ENCODE results near the gene STRIP1. TPM values are rescaled to one million over a fixed set of nuclear protein-coding genes. Genes with fewer than 3 reads are reported as not detected.

The STRIP1 gene
- total and polyA plus RNA-seq, 2 donors, result 20.8 to 21.6 TPM

DNA sequence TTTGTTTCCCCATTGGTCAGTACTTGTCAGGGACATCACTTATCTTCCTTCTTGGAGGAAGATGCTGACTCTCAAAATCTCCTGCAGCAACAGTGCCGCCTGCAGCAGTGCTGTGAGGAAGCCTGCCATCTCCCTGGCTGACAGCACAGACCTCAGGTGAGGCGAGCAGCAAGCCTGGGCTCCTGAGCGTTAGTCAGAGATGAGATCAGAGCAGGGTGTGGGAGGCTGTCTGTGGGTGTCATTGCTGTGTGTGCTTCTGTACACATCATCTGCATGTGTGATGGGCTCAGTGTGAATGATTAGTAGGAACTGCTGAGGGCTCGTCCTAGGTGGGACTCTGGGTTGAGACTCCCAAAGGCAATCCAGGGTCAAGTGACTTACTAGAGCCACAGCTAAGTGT is 6.1 kb downstream of the STRIP1 start:
- no peaks in the 10 kb centered on the region for H3K27me3 ChIP-seq (ENCODE audit: control insufficient read depth in 2 of 2, insufficient read depth in 1 of 2, low read length in 1 of 2)
- no peak overlapping the region for H3K27ac ChIP-seq (ENCODE audit: low read depth in 1 of 2, low read length in 1 of 2)
- DNase-seq (ENCODE audit: low read depth in 6 of 9, low spot score in 9 of 9), result no peak
- WGBS, result 94% methylated on average over 4 of the region's 4 CpGs
- peaks cover 72 to 73% of the 10 kb centered on the region in 2 donors for H3K36me3 ChIP-seq (ENCODE audit: control insufficient read depth in 2 of 2, insufficient read depth in 2 of 2, low read length in 1 of 2)
- H3K4me1 ChIP-seq (ENCODE audit: control insufficient read depth in 2 of 2, insufficient read depth in 2 of 2, low read length in 2 of 2), result peaks cover 3 to 7% of the 10 kb centered on the region in 2 donors
- no peak overlapping the region for H3K4me3 ChIP-seq (ENCODE audit: low read length in 2 of 2)
- no peaks in the 10 kb centered on the region for H3K9me3 ChIP-seq (ENCODE audit: control insufficient read depth in 2 of 2, insufficient read depth in 1 of 2, low read length in 1 of 2)

DNA sequence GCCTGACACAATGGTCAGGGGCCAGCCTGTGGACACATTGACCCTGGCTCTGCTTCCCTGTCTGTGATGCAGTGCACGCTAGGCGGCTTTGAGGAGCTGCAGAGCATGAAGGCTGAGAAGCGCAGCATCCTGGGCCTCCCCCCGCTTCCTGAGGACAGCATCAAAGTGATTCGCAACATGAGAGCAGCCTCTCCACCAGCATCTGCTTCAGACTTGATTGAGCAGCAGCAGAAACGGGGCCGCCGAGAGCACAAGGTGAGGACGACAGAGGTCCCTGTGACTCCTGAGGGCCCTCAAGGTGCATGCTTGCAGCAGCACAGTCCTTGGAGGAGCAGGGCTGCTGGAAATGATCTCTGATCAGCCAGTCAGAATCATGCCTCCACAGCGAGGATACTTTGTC is 8.6 kb downstream of the STRIP1 start:
- DNase-seq (ENCODE audit: low read depth in 6 of 9, low spot score in 9 of 9), result no peak
- Histone ChIP-seq H3K36me3 (ENCODE audit: control insufficient read depth in 2 of 2, insufficient read depth in 2 of 2, low read length in 1 of 2) (peaks cover 88 to 94% of the 10 kb centered on the region in 2 donors), H3K4me3 (ENCODE audit: low read length in 2 of 2) (no peak overlapping the region), H3K4me1 (ENCODE audit: control insufficient read depth in 2 of 2, insufficient read depth in 2 of 2, low read length in 2 of 2) (no peaks in the 10 kb centered on the region), H3K27ac (ENCODE audit: low read depth in 1 of 2, low read length in 1 of 2) (no peak overlapping the region), H3K27me3 (ENCODE audit: control insufficient read depth in 2 of 2, insufficient read depth in 1 of 2, low read length in 1 of 2) (no peaks in the 10 kb centered on the region), H3K9me3 (ENCODE audit: control insufficient read depth in 2 of 2, insufficient read depth in 1 of 2, low read length in 1 of 2) (no peaks in the 10 kb centered on the region)
- WGBS, result 98% methylated on average over 10 of the region's 10 CpGs

DNA sequence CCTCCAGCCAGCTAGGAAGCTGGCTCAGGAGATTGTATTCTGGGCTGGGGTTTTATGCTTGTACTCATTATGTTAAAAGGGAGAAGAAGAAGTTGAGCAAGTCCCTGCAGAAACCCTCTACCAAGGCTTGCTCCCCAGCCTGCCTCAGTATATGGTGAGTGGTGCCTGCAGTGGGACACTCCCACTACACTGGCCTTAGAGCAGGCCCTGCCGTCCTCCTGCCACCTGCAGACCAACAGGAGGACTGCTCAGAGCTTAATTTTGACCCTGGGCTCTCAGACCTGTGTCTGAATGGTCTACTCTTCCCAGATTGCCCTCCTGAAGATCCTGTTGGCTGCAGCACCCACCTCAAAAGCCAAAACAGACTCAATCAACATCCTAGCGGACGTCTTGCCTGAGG is 13.0 kb downstream of the STRIP1 start:
- Histone ChIP-seq H3K4me1 (ENCODE audit: control insufficient read depth in 2 of 2, insufficient read depth in 2 of 2, low read length in 2 of 2) (no peaks in the 10 kb centered on the region), H3K27me3 (ENCODE audit: control insufficient read depth in 2 of 2, insufficient read depth in 1 of 2, low read length in 1 of 2) (no peaks in the 10 kb centered on the region), H3K36me3 (ENCODE audit: control insufficient read depth in 2 of 2, insufficient read depth in 2 of 2, low read length in 1 of 2) (peaks cover 84 to 94% of the 10 kb centered on the region in 2 donors), H3K4me3 (ENCODE audit: low read length in 2 of 2) (no peak overlapping the region), H3K9me3 (ENCODE audit: control insufficient read depth in 2 of 2, insufficient read depth in 1 of 2, low read length in 1 of 2) (no peaks in the 10 kb centered on the region), H3K27ac (ENCODE audit: low read depth in 1 of 2, low read length in 1 of 2) (no peak overlapping the region)
- DNase-seq (ENCODE audit: low read depth in 6 of 9, low spot score in 9 of 9), result no peak
- 97% methylated on average over 3 of the region's 3 CpGs for WGBS

DNA sequence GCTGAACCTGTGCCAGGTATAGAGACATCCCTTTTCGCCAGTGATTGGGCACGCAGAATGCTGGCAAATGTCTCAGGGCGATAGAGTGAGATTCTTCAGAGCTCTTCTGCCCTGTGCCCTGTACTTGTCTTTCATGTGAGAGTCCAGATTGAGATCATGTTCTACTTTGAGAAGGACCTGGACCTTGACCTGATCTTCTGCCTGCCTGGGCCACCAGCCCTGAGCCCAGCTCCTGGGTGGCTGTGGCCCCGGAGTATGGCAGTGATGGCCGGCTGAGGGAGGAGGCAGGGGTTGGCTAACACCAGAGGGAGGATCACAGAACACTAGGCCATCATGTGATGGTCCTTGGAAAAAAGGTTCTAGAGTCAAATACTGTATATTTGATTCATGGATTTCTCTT is 13.8 kb downstream of the STRIP1 start:
- WGBS, result 96% methylated on average over 5 of the region's 5 CpGs
- no peaks in the 10 kb centered on the region for H3K9me3 ChIP-seq (ENCODE audit: control insufficient read depth in 2 of 2, insufficient read depth in 1 of 2, low read length in 1 of 2)

DNA sequence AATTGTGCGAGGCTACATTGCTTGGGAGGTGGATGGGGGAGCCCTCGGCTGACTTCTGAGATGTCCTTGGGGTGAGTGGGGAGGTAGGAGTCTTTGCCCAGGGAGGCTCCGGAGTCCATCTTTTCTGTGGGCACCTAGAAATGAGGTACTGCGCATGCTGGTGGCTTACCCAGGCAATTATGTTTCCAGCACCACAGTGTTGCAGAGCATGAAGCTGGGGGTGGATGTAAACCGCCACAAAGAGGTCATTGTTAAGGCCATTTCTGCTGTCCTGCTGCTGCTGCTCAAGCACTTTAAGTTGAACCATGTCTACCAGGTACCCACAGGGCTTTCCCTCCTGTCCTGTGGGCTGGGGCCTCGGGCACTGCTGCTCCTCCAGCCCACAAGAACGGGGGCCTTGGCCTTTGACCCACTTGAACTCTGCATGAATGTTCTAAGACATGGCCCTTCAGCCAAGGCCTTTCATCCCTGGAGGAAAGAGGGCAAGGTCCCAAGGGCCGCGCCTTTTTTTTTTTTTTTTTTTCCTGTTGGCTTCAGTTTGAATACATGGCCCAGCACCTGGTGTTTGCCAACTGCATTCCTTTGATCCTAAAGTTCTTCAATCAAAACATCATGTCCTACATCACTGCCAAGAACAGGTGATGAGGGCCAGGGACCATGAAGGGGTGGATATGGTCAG is 14.6 kb downstream of the STRIP1 start:
- peaks cover 85 to 94% of the 10 kb centered on the region in 2 donors for H3K36me3 ChIP-seq (ENCODE audit: control insufficient read depth in 2 of 2, insufficient read depth in 2 of 2, low read length in 1 of 2)
- H3K4me3 ChIP-seq (ENCODE audit: low read length in 2 of 2), result no peak overlapping the region
- DNase-seq (ENCODE audit: low read depth in 6 of 9, low spot score in 9 of 9), result no peak
- no peak overlapping the region for H3K27ac ChIP-seq (ENCODE audit: low read depth in 1 of 2, low read length in 1 of 2)
- H3K27me3 ChIP-seq (ENCODE audit: control insufficient read depth in 2 of 2, insufficient read depth in 1 of 2, low read length in 1 of 2), result no peaks in the 10 kb centered on the region
- no peaks in the 10 kb centered on the region for H3K9me3 ChIP-seq (ENCODE audit: control insufficient read depth in 2 of 2, insufficient read depth in 1 of 2, low read length in 1 of 2)
- no peaks in the 10 kb centered on the region for H3K4me1 ChIP-seq (ENCODE audit: control insufficient read depth in 2 of 2, insufficient read depth in 2 of 2, low read length in 2 of 2)
- WGBS, result 95% methylated on average over 9 of the region's 9 CpGs

More for the DNA sequence above, 13.8 kb downstream of the STRIP1 start:
- Histone ChIP-seq H3K4me1 (ENCODE audit: control insufficient read depth in 2 of 2, insufficient read depth in 2 of 2, low read length in 2 of 2) (no peaks in the 10 kb centered on the region), H3K27me3 (ENCODE audit: control insufficient read depth in 2 of 2, insufficient read depth in 1 of 2, low read length in 1 of 2) (no peaks in the 10 kb centered on the region), H3K27ac (ENCODE audit: low read depth in 1 of 2, low read length in 1 of 2) (no peak overlapping the region), H3K36me3 (ENCODE audit: control insufficient read depth in 2 of 2, insufficient read depth in 2 of 2, low read length in 1 of 2) (peaks cover 85 to 94% of the 10 kb centered on the region in 2 donors), H3K4me3 (ENCODE audit: low read length in 2 of 2) (no peak overlapping the region)
- DNase-seq (ENCODE audit: low read depth in 6 of 9, low spot score in 9 of 9), result no peak

DNA sequence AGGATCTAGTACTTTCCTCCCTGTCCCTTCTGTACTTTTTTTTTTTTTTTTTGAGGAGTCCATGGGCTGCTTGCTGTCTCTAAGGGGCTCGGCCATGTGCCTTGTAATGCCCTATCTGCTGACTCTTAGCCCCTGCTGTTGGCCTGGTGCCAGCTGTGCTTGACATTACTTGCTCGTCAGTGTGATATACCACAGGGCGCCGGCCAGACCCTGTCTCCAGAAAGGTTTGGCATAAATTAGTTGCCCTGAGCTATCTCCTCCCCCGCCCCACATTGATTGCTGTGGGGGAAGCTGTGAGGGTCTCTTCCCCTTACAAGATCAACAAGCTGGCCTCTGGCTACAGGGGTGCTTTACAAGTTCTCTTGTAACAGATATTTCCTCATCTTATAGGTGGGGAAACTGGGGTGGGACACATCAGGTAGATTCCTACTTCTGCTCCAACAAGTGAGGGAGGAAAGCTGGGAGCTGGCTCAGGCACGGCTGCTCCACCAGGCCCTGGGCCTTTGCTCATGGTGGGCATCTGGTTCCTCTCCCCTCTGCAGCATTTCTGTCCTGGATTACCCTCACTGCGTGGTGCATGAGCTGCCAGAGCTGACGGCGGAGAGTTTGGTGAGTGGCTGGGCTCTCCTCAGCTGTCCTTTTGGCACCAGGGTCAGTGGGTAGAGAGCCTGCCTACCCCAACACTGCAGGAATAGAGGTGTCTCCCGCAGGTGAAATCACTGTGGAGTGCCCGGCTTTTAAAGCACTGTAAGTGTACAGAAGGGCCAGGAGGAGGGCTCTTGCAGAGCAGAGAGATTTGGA is 15.6 kb downstream of the STRIP1 start:
- H3K27ac ChIP-seq (ENCODE audit: low read depth in 1 of 2, low read length in 1 of 2), result no peak overlapping the region
- H3K4me3 ChIP-seq (ENCODE audit: low read length in 2 of 2), result no peak overlapping the region
- H3K4me1 ChIP-seq (ENCODE audit: control insufficient read depth in 2 of 2, insufficient read depth in 2 of 2, low read length in 2 of 2), result no peaks in the 10 kb centered on the region
- DNase-seq (ENCODE audit: low read depth in 6 of 9, low spot score in 9 of 9), result no peak
- H3K36me3 ChIP-seq (ENCODE audit: control insufficient read depth in 2 of 2, insufficient read depth in 2 of 2, low read length in 1 of 2), result peaks cover 89 to 96% of the 10 kb centered on the region in 2 donors
- no peaks in the 10 kb centered on the region for H3K9me3 ChIP-seq (ENCODE audit: control insufficient read depth in 2 of 2, insufficient read depth in 1 of 2, low read length in 1 of 2)
- 96% methylated on average over 11 of the region's 11 CpGs for WGBS
- no peaks in the 10 kb centered on the region for H3K27me3 ChIP-seq (ENCODE audit: control insufficient read depth in 2 of 2, insufficient read depth in 1 of 2, low read length in 1 of 2)

DNA sequence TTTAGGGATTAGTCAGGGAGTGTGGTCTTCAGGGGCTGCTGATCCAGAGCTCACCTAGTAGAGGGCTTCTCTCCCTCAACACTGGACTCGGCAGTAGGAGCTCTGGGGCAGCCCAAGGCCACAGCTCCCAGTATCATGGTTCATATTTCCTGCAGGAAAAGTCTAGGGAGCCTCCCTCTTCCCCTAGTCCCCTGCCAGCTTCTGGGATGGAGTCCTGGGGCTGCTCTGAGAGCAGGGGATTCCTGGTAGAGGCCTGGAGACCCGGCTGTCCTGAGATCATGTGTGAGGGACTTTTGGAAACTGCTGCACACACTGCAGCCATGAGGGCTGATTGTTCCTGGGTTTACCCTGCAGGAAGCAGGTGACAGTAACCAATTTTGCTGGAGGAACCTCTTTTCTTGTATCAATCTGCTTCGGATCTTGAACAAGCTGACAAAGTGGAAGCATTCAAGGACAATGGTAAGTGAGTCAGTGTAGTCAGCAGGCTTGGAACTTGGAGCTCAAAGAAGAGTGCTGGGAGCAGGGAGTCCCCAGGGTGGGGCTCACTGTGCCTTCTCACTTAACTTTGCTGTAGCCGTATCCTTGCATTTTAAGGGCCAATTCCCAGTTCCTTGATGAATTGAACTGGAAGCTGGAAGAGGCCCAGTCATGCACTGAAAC is 16.3 kb downstream of the STRIP1 start:
- no peaks in the 10 kb centered on the region for H3K9me3 ChIP-seq (ENCODE audit: control insufficient read depth in 2 of 2, insufficient read depth in 1 of 2, low read length in 1 of 2)
- DNase-seq (ENCODE audit: low read depth in 6 of 9, low spot score in 9 of 9), result no peak
- H3K4me1 ChIP-seq (ENCODE audit: control insufficient read depth in 2 of 2, insufficient read depth in 2 of 2, low read length in 2 of 2), result no peaks in the 10 kb centered on the region
- 96% methylated on average over 4 of the region's 4 CpGs for WGBS
- H3K27ac ChIP-seq (ENCODE audit: low read depth in 1 of 2, low read length in 1 of 2), result no peak overlapping the region
- no peaks in the 10 kb centered on the region for H3K27me3 ChIP-seq (ENCODE audit: control insufficient read depth in 2 of 2, insufficient read depth in 1 of 2, low read length in 1 of 2)
- H3K36me3 ChIP-seq (ENCODE audit: control insufficient read depth in 2 of 2, insufficient read depth in 2 of 2, low read length in 1 of 2), result peaks cover 89 to 96% of the 10 kb centered on the region in 2 donors
- no peak overlapping the region for H3K4me3 ChIP-seq (ENCODE audit: low read length in 2 of 2)

DNA sequence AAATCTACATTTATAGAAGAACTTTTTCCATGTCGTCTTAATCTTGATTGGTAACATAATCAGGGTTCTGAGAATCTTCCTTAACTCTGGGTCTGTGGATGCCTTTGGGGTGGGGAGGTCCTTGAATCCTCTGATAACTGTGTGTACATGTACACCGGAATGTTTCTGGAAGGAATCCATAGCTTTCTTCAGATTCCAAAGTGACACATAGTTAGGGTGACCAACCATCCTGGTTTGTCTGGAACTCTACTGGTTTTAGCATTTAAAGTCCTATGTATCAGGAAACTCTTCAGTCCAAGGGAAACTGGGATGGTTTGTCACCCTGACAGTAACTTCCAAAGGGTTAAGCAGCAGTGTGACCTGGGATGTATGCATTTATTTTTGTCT is 16.8 kb downstream of the STRIP1 start:
- no peak for DNase-seq (ENCODE audit: low read depth in 6 of 9, low spot score in 9 of 9)
- 97% methylated on average over 2 of the region's 2 CpGs for WGBS
- Histone ChIP-seq H3K4me3 (ENCODE audit: low read length in 2 of 2) (no peak overlapping the region), H3K27me3 (ENCODE audit: control insufficient read depth in 2 of 2, insufficient read depth in 1 of 2, low read length in 1 of 2) (no peaks in the 10 kb centered on the region), H3K27ac (ENCODE audit: low read depth in 1 of 2, low read length in 1 of 2) (no peak overlapping the region), H3K4me1 (ENCODE audit: control insufficient read depth in 2 of 2, insufficient read depth in 2 of 2, low read length in 2 of 2) (no peaks in the 10 kb centered on the region), H3K36me3 (ENCODE audit: control insufficient read depth in 2 of 2, insufficient read depth in 2 of 2, low read length in 1 of 2) (peaks cover 94 to 97% of the 10 kb centered on the region in 2 donors), H3K9me3 (ENCODE audit: control insufficient read depth in 2 of 2, insufficient read depth in 1 of 2, low read length in 1 of 2) (no peaks in the 10 kb centered on the region)

Data from thymus (tissue), 11 donors.